ENCODE measurements around the gene CLASP1.

GRCh38 chr2:121346407-121346806 lies 302.9 kb downstream of the CLASP1 start:
- TF ChIP-seq ZC3H10 (CRISPR knock-in tag; IDR thresholded peaks at IDR 0.05), result no peak
- TF ChIP-seq CREB5 (CRISPR knock-in tag; IDR thresholded peaks at IDR 0.05; ENCODE audit: low read depth), result no peak
- no peak for TF ChIP-seq PATZ1 (CRISPR knock-in tag; IDR thresholded peaks at IDR 0.05; ENCODE audit: borderline replicate concordance)
- no peak for TF ChIP-seq ISL1 (CRISPR knock-in tag; IDR thresholded peaks at IDR 0.05)
- TF ChIP-seq POU6F1 (CRISPR knock-in tag; IDR thresholded peaks at IDR 0.05; ENCODE audit: borderline replicate concordance, low read depth), result no peak
- TF ChIP-seq TSHZ2 (CRISPR knock-in tag; IDR thresholded peaks at IDR 0.05), result no peak
- TF ChIP-seq ZNF70 (CRISPR knock-in tag; IDR thresholded peaks at IDR 0.05), result no peak

Measured in SK-N-SH treated with all-trans-retinoic acid at 6 μM for 48 hours (cell line).